NCI-H2107 treated with DMSO at 0.1 percent for 48 hours (cell line): ENCODE data around the gene DIRAS1.

ENCODE experiments used
- DNase-seq: peaks from one replicate; lab custom pipeline; 2025; ENCODE audit not compliant: unreplicated experiment; lab: John Stamatoyannopoulos, UW

The DIRAS1 gene

DNA sequence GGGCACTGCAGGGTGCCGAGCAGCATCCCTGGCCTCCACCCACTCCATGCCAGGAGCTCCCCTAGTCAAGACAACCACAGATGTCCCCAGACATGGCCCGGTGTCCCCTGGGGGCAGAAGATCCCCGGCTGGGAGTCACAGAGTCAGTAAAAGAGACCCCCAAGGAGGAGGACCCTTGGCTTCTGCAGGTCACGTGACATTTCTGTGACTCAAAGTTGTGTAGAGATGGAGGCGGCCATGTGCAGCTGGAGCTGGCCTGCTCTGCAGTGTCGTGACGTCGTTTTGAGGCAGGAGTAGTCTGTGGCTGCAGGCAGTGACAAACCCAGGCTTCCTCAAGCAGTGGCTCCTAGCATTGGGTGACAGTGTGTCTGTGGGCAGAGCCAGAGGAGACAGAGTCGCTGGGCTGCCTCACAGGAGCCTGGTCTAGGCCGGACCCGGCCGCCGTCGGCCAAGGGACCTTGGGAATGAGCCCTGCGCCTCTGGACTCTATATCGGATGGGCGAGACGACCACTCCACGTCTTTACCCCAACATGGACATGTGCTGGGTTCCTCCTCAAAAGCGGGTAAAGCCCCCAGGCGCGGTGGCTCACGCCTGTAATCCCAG is 7.7 kb upstream of the DIRAS1 start:
- no peak for DNase-seq

- no peak for DNase-seq
These were observed 6.4 kb upstream of the DIRAS1 start for GRCh38 chr19:2727640-2727944.

DNA sequence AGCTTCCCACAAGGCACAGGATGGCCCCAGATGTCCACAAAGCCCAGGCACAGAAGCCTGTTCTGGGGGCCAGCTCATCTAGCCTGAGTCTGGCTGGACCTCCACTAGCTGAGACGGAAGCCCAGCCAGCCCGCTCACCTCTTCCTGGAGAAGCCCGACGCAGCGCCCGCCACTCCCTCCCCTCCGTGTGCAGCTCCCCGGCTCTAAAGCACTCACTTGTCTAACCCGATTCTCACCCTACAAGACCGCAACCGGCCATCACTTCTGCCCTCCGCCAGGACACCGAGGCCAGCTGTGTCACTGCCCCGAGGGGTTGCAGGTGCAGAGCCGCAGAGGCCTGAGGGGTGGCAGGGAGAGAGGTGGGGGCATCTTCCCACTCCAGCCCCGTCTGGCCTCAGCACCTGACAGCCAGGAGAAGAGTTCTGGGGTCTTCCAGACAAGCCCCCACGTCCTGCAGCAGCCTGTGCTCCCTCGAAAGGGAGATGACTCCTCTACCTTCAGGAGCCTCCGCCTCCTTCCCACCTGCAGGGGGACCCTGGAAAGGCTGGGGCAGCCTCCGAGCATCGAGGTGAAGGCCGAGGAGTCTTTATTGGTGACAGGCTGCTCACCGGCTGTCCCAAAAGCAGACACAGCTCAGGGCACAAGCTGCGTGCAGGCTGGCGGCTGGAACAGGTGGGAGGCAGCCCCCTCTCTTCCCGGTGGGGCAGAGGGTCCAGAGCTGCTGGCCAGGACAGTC is 5.9 kb upstream of the DIRAS1 start:
- DNase-seq, result no peak

- DNase-seq, result no peak
These were observed 5.1 kb upstream of the DIRAS1 start for GRCh38 chr19:2726160-2726855.

DNA sequence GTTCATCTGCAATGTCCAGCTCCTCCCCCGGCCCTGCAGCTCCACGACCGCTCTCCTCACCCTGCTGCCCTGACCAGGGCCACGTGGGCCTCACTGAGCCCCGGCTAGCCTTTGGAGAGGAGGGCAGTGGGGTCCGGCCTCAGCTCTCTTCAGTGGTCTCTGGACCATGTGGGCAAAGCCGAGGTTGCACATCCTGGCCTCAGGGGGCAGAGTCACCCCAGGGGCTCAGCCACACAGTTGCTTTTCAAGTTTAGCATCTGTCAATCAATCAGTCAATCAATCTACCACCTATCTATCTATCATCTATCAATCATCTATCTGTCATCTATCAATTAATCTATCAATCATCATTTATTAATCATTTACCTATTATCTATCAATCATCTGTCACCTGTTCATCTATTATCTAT is 3.0 kb upstream of the DIRAS1 start:
- no peak for DNase-seq

- no peak for DNase-seq
These were observed 2.6 kb upstream of the DIRAS1 start for GRCh38 chr19:2723747-2724146.

DNA sequence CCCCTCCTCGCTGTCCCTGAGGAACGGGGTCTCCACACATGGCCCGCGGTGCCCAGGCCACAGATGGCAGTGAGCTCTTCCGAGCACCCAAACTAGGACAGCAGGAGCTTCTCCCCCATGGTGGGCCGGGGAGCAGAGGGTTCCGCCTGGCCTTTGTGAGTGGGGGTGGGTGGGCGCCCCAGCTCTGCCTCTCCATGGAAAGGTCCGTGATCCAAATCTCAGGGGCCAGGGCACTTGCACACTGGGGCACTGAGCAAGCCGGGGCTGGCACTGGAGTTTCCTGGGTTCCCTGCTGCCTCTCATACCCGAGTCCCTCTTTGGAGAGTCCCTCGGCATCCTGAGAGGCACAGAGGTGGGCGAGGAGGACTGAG is 2.2 kb upstream of the DIRAS1 start:
- DNase-seq, result no peak

DNA sequence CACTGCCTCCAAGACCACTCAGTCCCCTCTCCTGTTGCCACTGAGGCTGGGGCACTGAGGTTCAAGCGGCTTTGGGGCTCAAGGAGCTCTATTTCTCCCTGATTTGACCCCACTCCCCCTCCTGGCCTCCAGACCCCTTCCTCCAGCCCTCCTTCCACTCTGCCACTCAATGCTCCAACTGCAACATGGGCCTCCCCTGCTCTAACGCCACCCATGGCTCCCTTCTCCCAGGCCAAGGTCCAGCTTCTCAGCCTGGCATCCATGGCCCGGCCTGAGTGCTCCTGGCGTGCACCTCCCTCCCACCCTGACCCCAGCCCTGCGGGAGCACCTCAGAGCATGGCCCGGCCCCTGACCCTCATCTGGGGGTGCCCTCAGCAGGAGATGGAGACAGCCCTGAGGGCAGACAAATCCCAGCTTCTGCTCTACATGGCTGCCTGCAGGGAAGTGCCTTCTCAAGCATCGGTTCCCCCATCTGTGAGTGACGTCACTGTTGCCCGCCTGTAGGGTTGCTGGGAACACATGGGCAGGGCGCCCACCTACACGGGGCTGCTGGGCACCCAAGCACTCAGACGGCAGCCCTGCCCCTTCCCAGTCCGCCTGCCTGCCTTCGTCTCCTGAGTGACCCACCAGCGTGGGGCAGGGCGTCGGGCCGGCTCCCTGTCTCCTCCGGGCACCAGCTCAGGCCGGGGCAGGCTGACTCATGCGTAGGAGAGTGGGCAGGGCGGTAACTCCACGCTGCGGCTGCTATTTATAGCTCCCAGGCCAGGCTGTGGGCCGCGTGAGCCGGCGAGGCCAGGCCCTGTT is 1.6 kb upstream of the DIRAS1 start:
- no peak for DNase-seq

- DNase-seq, result no peak
These were observed 683 bp upstream of the DIRAS1 start for GRCh38 chr19:2721570-2722540.

- DNase-seq, result no peak
These were observed 1.0 kb downstream of the DIRAS1 start for GRCh38 chr19:2719920-2720776.

- DNase-seq, result no peak
These were observed 1.9 kb downstream of the DIRAS1 start for GRCh38 chr19:2719232-2719735.

- no peak for DNase-seq
These were observed 3.3 kb downstream of the DIRAS1 start for GRCh38 chr19:2717638-2718541.

DNA sequence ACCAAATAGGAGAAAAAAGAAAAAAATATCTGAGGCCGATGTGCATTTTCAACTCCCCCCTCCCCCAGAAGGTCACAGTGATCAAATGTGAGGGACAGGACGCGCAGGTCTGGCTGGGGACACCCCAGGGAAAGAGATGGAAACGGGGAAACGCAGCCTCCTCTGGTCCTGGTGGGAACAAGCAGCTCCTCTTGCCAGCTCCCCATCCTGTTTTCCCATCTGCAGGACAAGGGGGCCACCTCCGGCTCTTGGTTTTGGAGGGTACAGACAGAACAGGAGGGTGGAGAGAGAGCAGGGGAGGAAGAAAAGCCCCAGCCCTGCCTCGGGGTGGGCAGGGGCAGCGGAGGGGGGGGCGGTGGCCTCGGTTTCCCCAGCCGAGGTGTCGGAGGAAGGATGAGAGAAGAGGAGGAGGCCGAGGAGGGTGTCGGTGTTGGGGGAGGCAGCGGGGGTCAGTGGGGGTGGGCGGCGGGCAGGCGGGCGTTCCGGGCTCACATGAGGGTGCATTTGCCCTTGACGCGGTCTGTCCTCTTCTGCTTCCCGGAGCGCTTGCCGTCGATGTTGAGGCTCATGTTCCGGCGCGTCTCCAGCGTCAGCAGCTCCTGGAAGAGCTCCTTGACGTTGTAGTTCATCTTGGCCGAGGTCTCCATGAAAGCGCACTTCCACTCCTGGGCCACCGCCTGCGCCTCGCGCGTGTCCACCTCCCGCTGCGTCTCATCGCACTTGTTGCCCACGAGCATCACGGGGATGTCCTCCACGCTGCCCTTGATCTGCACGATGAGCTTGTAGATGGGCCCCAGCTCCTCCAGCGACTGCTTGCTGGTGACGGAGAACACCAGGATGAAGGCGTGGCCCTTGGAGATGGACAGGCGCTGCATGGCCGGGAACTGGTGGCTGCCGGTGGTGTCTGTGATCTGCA is 4.2 kb downstream of the DIRAS1 start:
- no peak for DNase-seq

DNA sequence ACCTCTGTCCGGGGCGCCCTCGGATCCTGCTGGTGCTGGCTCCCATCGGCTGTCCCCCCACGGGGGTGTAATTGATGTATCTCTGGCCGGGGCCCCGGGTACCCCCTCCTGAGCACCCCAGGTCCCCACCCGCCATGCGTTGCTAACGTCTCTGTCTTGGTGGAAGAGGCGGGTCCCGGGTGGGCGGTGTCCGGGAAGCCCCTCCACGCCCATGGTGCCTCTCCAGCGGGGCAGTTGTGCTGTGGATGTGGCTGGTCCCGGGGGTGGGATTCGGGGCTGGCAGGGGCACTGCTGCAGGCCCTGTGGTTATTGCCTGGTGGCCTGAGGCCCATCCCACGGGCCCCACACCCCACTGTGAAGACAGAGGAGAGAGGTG is 4.9 kb downstream of the DIRAS1 start:
- DNase-seq, result no peak

- DNase-seq, result no peak
These were observed 5.5 kb downstream of the DIRAS1 start for GRCh38 chr19:2715470-2716274.

GRCh38 chr19:2714531-2715269 is 6.5 kb downstream of the DIRAS1 start:
- DNase-seq, result no peak
